ENCODE data around the gene OR6K2. TPM values are rescaled to one million over a fixed set of nuclear protein-coding genes. Genes with fewer than 3 reads are reported as not detected.

OR6K2 gene
- total RNA-seq, 3 donors from 2014 or later (not counting 1 experiment from before 2014, with no cell fraction given): not detected

- Histone ChIP-seq H3K27ac (ENCODE audit: low read length) (no peak overlapping the region), H3K4me1 (ENCODE audit: control insufficient read depth, insufficient read depth, low read length) (no peaks in the 10 kb centered on the region), H3K27me3 (ENCODE audit: control insufficient read depth, insufficient read depth, low read length) (peaks cover 5% of the 10 kb centered on the region), H3K4me3 (ENCODE audit: low read length) (no peak overlapping the region), H3K9me3 (ENCODE audit: control insufficient read depth, insufficient read depth, low read length) (no peaks in the 10 kb centered on the region), H3K36me3 (ENCODE audit: control insufficient read depth, insufficient read depth, low read length) (no peaks in the 10 kb centered on the region)
- Mint-ChIP-seq H3K27ac (no peak overlapping the region), H3K4me3 (no peak overlapping the region), H3K36me3 (no peaks in the 10 kb centered on the region), H3K9me3 (no peaks in the 10 kb centered on the region), H3K27me3 (ENCODE audit: low read depth in 2 of 2) (peaks cover 16 to 28% of the 10 kb centered on the region in 2 donors), H3K4me1 (no peaks in the 10 kb centered on the region)
- no peak for TF ChIP-seq CTCF (IDR thresholded peaks at IDR 0.05)
- 92% methylated on average over 2 of the region's 2 CpGs for WGBS (ENCODE audit: insufficient coverage)
- intact Hi-C loops (cut with micrococcal nuclease): no loop called here
- DNase-seq (no peak), ATAC-seq (no peak)
Measured at GRCh38 chr1:158681606-158682005, 18.8 kb downstream of the OR6K2 start.

GRCh38 chr1:158679289-158679688 lies 21.2 kb downstream of the OR6K2 start:
- H3K9me3 ChIP-seq (ENCODE audit: control insufficient read depth, insufficient read depth, low read length): no peaks in the 10 kb centered on the region
- intact Hi-C loops (cut with micrococcal nuclease): no loop called here
- Mint-ChIP-seq H3K4me3 (no peak overlapping the region), H3K27me3 (ENCODE audit: low read depth in 2 of 2) (peaks cover 8 to 11% of the 10 kb centered on the region in 2 donors), H3K27ac (no peak overlapping the region), H3K9me3 (no peaks in the 10 kb centered on the region), H3K36me3 (no peaks in the 10 kb centered on the region), H3K4me1 (peaks cover 5 to 6% of the 10 kb centered on the region in 2 donors)
- H3K4me1 ChIP-seq (ENCODE audit: control insufficient read depth, insufficient read depth, low read length): no peaks in the 10 kb centered on the region
- no peak overlapping the region for H3K4me3 ChIP-seq (ENCODE audit: low read length)
- peaks cover 5% of the 10 kb centered on the region for H3K27me3 ChIP-seq (ENCODE audit: control insufficient read depth, insufficient read depth, low read length)
- no peak for ATAC-seq
- 100% methylated on average over 1 of the region's 1 CpG for WGBS (ENCODE audit: insufficient coverage)
- H3K36me3 ChIP-seq (ENCODE audit: control insufficient read depth, insufficient read depth, low read length): no peaks in the 10 kb centered on the region
- no peak overlapping the region for H3K27ac ChIP-seq (ENCODE audit: low read length)
- no peak for DNase-seq
- TF ChIP-seq CTCF (IDR thresholded peaks at IDR 0.05): no peak

GRCh38 chr1:158675563-158676323 lies 24.7 kb downstream of the OR6K2 start:
- H3K36me3 ChIP-seq (ENCODE audit: control insufficient read depth, insufficient read depth, low read length): no peaks in the 10 kb centered on the region
- intact Hi-C loops (cut with micrococcal nuclease): no loop called here
- no peak for ATAC-seq
- no peak for TF ChIP-seq CTCF (IDR thresholded peaks at IDR 0.05)
- no peaks in the 10 kb centered on the region for H3K9me3 Mint-ChIP-seq
- no peaks in the 10 kb centered on the region for H3K27me3 ChIP-seq (ENCODE audit: control insufficient read depth, insufficient read depth, low read length)
- peaks cover 5 to 6% of the 10 kb centered on the region in 2 donors for H3K4me1 Mint-ChIP-seq
- H3K4me3 ChIP-seq (ENCODE audit: low read length): no peak overlapping the region
- H3K4me3 Mint-ChIP-seq: no peak overlapping the region
- H3K36me3 Mint-ChIP-seq: no peaks in the 10 kb centered on the region
- no peaks in the 10 kb centered on the region for H3K9me3 ChIP-seq (ENCODE audit: control insufficient read depth, insufficient read depth, low read length)
- H3K27ac ChIP-seq (ENCODE audit: low read length): no peak overlapping the region
- no peaks in the 10 kb centered on the region for H3K4me1 ChIP-seq (ENCODE audit: control insufficient read depth, insufficient read depth, low read length)
- H3K27ac Mint-ChIP-seq: no peak overlapping the region
- no peak for DNase-seq
- H3K27me3 Mint-ChIP-seq (ENCODE audit: low read depth in 2 of 2): peaks cover 3 to 10% of the 10 kb centered on the region in 2 donors
- 90% methylated on average over 2 of the region's 4 CpGs for WGBS (ENCODE audit: insufficient coverage)

GRCh38 chr1:158674302-158674701 lies 26.1 kb downstream of the OR6K2 start:
- no peak overlapping the region for H3K27ac Mint-ChIP-seq
- intact Hi-C loops (cut with micrococcal nuclease): no loop called here
- H3K27me3 Mint-ChIP-seq (ENCODE audit: low read depth in 2 of 2): peaks cover 3 to 17% of the 10 kb centered on the region in 2 donors
- ATAC-seq: no peak
- no peak for DNase-seq
- no peak overlapping the region for H3K4me3 ChIP-seq (ENCODE audit: low read length)
- H3K9me3 Mint-ChIP-seq: no peaks in the 10 kb centered on the region
- no peak overlapping the region for H3K4me3 Mint-ChIP-seq
- no peaks in the 10 kb centered on the region for H3K9me3 ChIP-seq (ENCODE audit: control insufficient read depth, insufficient read depth, low read length)
- H3K4me1 Mint-ChIP-seq: peaks cover 5 to 6% of the 10 kb centered on the region in 2 donors
- WGBS (ENCODE audit: insufficient coverage): 90% methylated on average over 7 of the region's 7 CpGs
- no peak for TF ChIP-seq CTCF (IDR thresholded peaks at IDR 0.05)
- H3K27ac ChIP-seq (ENCODE audit: low read length): no peak overlapping the region
- no peaks in the 10 kb centered on the region for H3K27me3 ChIP-seq (ENCODE audit: control insufficient read depth, insufficient read depth, low read length)
- no peaks in the 10 kb centered on the region for H3K36me3 ChIP-seq (ENCODE audit: control insufficient read depth, insufficient read depth, low read length)
- H3K36me3 Mint-ChIP-seq: no peaks in the 10 kb centered on the region
- no peaks in the 10 kb centered on the region for H3K4me1 ChIP-seq (ENCODE audit: control insufficient read depth, insufficient read depth, low read length)
